Mesenchymal stem cell (in vitro differentiated cells and primary cell): ENCODE results near the gene MLEC.
A peak's percentile ranks its signal among the peaks of the same experiment; 100 is the strongest.

Experiments used
- DNase-seq: peaks from one replicate; pipeline ENCODE4 v3.0.0-alpha.2; 2013
- H2AFZ ChIP-seq: one replicate; pipeline ENCODE4 v1.6.1; 2013; ENCODE audit warnings: low read depth, mild to moderate bottlenecking, control low read depth, inconsistent platforms, low read length, moderate library complexity
- H2AK5ac ChIP-seq: 2 replicates; pipeline ENCODE4 v1.6.1; 2013; ENCODE audit warnings: low read length, moderate library complexity, mild to moderate bottlenecking, inconsistent platforms; ENCODE audit not compliant: severe bottlenecking
- H2BK120ac ChIP-seq: one replicate; pipeline ENCODE4 v1.6.1; 2013; ENCODE audit warnings: low read depth, mild to moderate bottlenecking, inconsistent platforms, low read length, moderate library complexity
- H2BK12ac ChIP-seq, 2 experiments: one replicate each; pipeline ENCODE4 v1.6.1; 2013; ENCODE audit warnings: inconsistent platforms in 2 of 2, low read length in 2 of 2, mild to moderate bottlenecking in 2 of 2, moderate library complexity in 2 of 2, control low read depth in 1 of 2
- H2BK15ac ChIP-seq: one replicate; pipeline ENCODE4 v1.6.1; 2013; ENCODE audit warnings: mild to moderate bottlenecking, low read depth, inconsistent platforms; ENCODE audit not compliant: poor library complexity, severe bottlenecking
- H2BK5ac ChIP-seq: 2 replicates; pipeline ENCODE4 v1.6.1; 2013; ENCODE audit warnings: low read depth, mild to moderate bottlenecking, low read length, control low read depth, inconsistent platforms; ENCODE audit not compliant: poor library complexity, severe bottlenecking
- H3K14ac ChIP-seq, 2 experiments: one replicate each; pipeline ENCODE4 v1.6.1; 2013; ENCODE audit warnings: inconsistent platforms in 2 of 2, low read length in 2 of 2, control low read depth in 1 of 2, mild to moderate bottlenecking in 1 of 2, moderate library complexity in 1 of 2
- H3K18ac ChIP-seq, 2 experiments: one replicate each; pipeline ENCODE4 v1.6.1; 2013; ENCODE audit warnings: inconsistent platforms in 2 of 2, low read length in 2 of 2, control low read depth in 1 of 2, low read depth in 1 of 2, mild to moderate bottlenecking in 1 of 2
- H3K23ac ChIP-seq, 2 experiments: one replicate each; pipeline ENCODE4 v1.6.1; 2013; ENCODE audit warnings: inconsistent platforms in 2 of 2, low read length in 2 of 2, mild to moderate bottlenecking in 2 of 2, moderate library complexity in 2 of 2, control low read depth in 1 of 2
- H3K27ac ChIP-seq: 2 replicates; pipeline ENCODE4 v1.5.1; 2013; ENCODE audit warnings: mild to moderate bottlenecking, moderate library complexity, low read length, control low read depth, inconsistent platforms; ENCODE audit not compliant: poor library complexity, severe bottlenecking
- H3K27me3 ChIP-seq, 2 experiments: 2 replicates each; pipeline versions ENCODE4 v1.6.1 to v1.7.0; 2013; ENCODE audit warnings: low read length in 2 of 2, mild to moderate bottlenecking in 2 of 2, moderate library complexity in 2 of 2, control low read depth in 1 of 2, inconsistent platforms in 1 of 2; ENCODE audit not compliant: control insufficient read depth in 1 of 2, insufficient read depth in 1 of 2
- H3K36me3 ChIP-seq, 2 experiments: 2 replicates each; pipeline versions ENCODE4 v1.6.1 to v1.7.0; 2013; ENCODE audit warnings: low read length in 2 of 2, control low read depth in 1 of 2, inconsistent platforms in 1 of 2, low read depth in 1 of 2, mild to moderate bottlenecking in 1 of 2; ENCODE audit not compliant: insufficient read depth in 2 of 2, control insufficient read depth in 1 of 2
- H3K4ac ChIP-seq, 2 experiments: one replicate each; pipeline ENCODE4 v1.6.1; 2013; ENCODE audit warnings: inconsistent platforms in 2 of 2, low read length in 2 of 2, mild to moderate bottlenecking in 2 of 2, moderate library complexity in 2 of 2, control low read depth in 1 of 2, low read depth in 1 of 2
- H3K4me1 ChIP-seq: 2 replicates; pipeline ENCODE4 v1.6.1; 2013; ENCODE audit warnings: low read depth, low read length, control low read depth; ENCODE audit not compliant: control insufficient read depth, insufficient read depth
- H3K4me2 ChIP-seq: 2 replicates; pipeline ENCODE4 v1.6.1; 2013; ENCODE audit warnings: low read length, mild to moderate bottlenecking, inconsistent platforms; ENCODE audit not compliant: poor library complexity, severe bottlenecking
- H3K4me3 ChIP-seq, 2 experiments: 2 replicates each; pipeline versions ENCODE4 v1.5.1 to v1.7.0; 2013; ENCODE audit warnings: low read length in 2 of 2, mild to moderate bottlenecking in 2 of 2, control low read depth in 1 of 2, low read depth in 1 of 2; ENCODE audit not compliant: insufficient read depth in 1 of 2
- H3K79me1 ChIP-seq: replicated peaks from 2 replicates; pipeline ENCODE4 v1.6.1; 2013; ENCODE audit warnings: mild to moderate bottlenecking, control low read depth, low read length, inconsistent platforms; ENCODE audit not compliant: poor library complexity, severe bottlenecking
- H3K9ac ChIP-seq: 2 replicates; pipeline ENCODE4 v1.7.0; 2013; ENCODE audit warnings: mild to moderate bottlenecking, low read length, moderate library complexity
- H3K9me3 ChIP-seq: 2 replicates; pipeline ENCODE4 v1.7.0; 2013; ENCODE audit warnings: mild to moderate bottlenecking, low read length; ENCODE audit not compliant: control insufficient read depth
- H4K8ac ChIP-seq: one replicate; pipeline ENCODE4 v1.6.1; 2013; ENCODE audit warnings: inconsistent platforms, mild to moderate bottlenecking, low read length, moderate library complexity
- H4K91ac ChIP-seq: one replicate; pipeline ENCODE4 v1.6.1; 2013; ENCODE audit warnings: mild to moderate bottlenecking, low read length, inconsistent platforms
- WGBS: methylation state at CpG from one replicate; pipeline ENCODE4 v1.1.7; 2013; ENCODE audit warnings: mixed read lengths; 5-methylcytosine and 5-hydroxymethylcytosine counted together

The MLEC gene

DNA sequence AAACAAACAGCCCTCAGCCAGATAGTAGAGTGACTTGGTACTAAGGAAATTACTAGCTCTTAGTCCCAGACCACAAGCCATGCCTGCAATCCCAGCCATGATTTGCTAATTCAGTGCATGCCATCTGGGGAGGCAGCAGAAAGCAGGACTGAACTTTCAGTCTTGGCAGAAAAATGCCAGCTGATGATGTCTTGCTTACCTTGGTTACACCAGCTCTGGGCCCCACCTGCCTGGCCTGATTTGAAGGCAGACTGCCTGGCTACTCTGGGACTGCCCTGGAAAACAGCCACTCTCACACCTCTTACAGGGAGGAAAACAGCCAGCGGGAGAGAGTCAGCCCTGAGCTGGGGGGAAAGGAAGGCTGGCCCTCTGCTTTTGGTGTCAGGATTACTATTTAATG is 18.7 kb downstream of the MLEC start:
- Histone ChIP-seq H2BK120ac (no peak overlapping the region), H2AK5ac (no peak overlapping the region), H4K8ac (no peak overlapping the region), H2BK15ac (no peak overlapping the region), H3K4me3 (no peak overlapping the region), H3K18ac (no peak overlapping the region), H2BK5ac (no peak overlapping the region), H3K36me3 (peaks cover 35 to 41% of the 10 kb centered on the region in 2 experiments), H4K91ac (no peak overlapping the region), H3K4ac (no peak overlapping the region), H3K23ac (no peak overlapping the region), H3K79me1 (peaks cover 17% of the 10 kb centered on the region), H2BK12ac (no peak overlapping the region), H3K14ac (no peak overlapping the region), H3K27ac (no peak overlapping the region), H3K27me3 (no peaks in the 10 kb centered on the region), H3K4me1 (peaks cover 7% of the 10 kb centered on the region), H3K4me2 (no peak overlapping the region), H3K9ac (no peak overlapping the region), H2AFZ (no peak overlapping the region), H3K9me3 (no peaks in the 10 kb centered on the region)
- WGBS, result no CpG with 5 or more reads among the region's 1 CpG
- DNase-seq, result no peak

DNA sequence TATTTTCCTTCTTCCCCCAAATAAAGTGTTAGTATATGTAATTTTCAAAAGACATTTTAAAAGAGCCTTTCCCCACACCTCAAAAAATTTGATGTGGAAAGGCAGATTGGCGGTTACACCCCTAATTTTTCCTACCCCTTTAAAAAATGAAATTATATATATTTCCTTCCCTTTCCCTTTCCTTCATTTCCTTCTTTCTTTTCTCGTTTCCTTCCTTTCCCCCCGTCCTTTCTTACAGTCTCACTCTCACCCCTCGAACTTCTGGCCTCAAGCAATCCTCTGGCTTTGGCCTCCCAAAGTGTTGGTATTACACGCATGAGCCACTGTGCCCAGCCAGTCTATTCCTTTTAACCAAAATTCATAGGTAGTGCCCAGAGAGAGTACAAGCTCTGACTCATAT is 19.1 kb downstream of the MLEC start:
- Histone ChIP-seq H3K9me3 (no peaks in the 10 kb centered on the region), H2BK15ac (no peak overlapping the region), H3K23ac (no peak overlapping the region), H3K18ac (no peak overlapping the region), H3K27ac (no peak overlapping the region), H3K4ac (no peak overlapping the region), H2BK5ac (no peak overlapping the region), H4K91ac (no peak overlapping the region), H2BK120ac (no peak overlapping the region), H3K27me3 (no peaks in the 10 kb centered on the region), H2AK5ac (no peak overlapping the region), H4K8ac (no peak overlapping the region), H2AFZ (no peak overlapping the region), H3K4me1 (peaks cover 8% of the 10 kb centered on the region), H3K14ac (no peak overlapping the region), H2BK12ac (no peak overlapping the region), H3K4me2 (no peak overlapping the region), H3K36me3 (peaks cover 30 to 37% of the 10 kb centered on the region in 2 experiments), H3K9ac (no peak overlapping the region), H3K4me3 (no peak overlapping the region), H3K79me1 (peaks cover 13% of the 10 kb centered on the region)
- WGBS, result 94% methylated on average over 5 of the region's 5 CpGs
- DNase-seq, result no peak

DNA sequence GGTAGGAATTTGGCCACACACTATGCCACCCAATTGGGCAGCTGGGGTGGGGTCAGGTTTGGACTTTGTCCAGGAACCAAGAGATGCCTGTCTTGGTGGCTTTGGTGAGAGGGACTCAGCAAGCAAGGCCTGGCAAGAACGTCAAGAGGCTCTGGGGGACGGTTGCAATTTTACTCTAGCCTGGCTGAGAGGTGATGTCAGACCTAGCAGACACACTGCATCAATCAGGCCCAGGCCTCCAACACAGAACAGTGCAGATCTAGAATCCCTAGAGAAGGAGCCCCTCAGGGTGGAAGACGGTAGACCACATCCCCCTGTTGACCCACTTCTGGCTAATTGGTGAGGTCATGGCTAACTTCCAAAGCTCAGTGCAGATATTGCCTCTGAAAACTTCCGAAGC is 21.7 kb downstream of the MLEC start:
- Histone ChIP-seq H4K8ac (no peak overlapping the region), H3K14ac (no peak overlapping the region), H3K27ac (no peak overlapping the region), H2AK5ac (no peak overlapping the region), H3K4me2 (no peak overlapping the region), H4K91ac (no peak overlapping the region), H2AFZ (no peak overlapping the region), H3K4me3 (no peak overlapping the region), H2BK120ac (no peak overlapping the region), H3K4ac (no peak overlapping the region), H3K23ac (no peak overlapping the region), H3K79me1 (peaks cover 7% of the 10 kb centered on the region), H3K18ac (no peak overlapping the region), H2BK5ac (no peak overlapping the region), H3K27me3 (no peaks in the 10 kb centered on the region), H3K9me3 (no peaks in the 10 kb centered on the region), H2BK15ac (no peak overlapping the region), H3K4me1 (peaks cover 11% of the 10 kb centered on the region), H2BK12ac (no peak overlapping the region), H3K9ac (no peak overlapping the region), H3K36me3 (peaks cover 11 to 24% of the 10 kb centered on the region in 2 experiments)
- 77% methylated on average over 4 of the region's 4 CpGs for WGBS
- no peak for DNase-seq

DNA sequence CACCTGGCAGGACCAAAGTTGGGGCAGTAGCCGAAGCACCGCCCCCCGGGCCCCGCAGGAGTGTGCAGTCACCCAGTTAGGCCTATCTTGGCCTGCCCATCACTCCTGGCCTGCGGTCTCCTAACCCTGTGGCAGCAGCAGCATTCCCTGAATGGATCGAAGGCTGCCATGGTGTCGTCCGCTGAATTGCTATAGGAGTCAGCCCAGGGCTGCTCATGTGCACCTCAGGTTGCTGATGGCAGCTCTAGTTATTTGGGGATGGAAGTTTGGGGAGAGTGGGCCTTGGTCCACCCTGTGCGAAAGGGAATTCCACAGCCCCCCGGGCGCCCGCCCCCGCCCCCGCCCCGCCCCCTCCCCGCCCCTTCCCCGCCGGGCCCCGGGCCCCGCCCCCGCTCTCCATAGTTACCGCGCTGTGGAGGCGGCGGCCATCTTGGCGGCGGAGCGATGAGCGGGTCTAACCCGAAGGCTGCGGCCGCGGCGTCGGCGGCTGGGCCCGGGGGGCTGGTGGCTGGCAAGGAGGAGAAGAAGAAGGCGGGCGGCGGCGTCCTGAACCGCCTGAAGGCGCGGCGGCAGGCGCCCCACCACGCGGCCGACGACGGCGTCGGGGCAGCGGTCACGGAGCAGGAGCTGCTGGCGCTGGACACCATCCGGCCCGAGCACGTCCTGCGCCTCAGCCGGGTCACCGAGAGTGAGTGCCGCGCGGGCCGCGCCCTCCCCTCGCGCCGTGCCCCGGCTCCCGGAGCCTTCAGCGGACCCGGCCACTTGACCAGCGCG is 23.3 kb downstream of the MLEC start, which contains the start of gene UNC119B:
Gene UNC119B (plus strand): TSS at position 428 of the 774 bp plus-strand sequence. CDS start 17 bp downstream, at position 445.
- no peaks in the 10 kb centered on the region for H3K27me3 ChIP-seq
- H3K36me3 ChIP-seq, result peaks cover 19 to 31% of the 10 kb centered on the region in 2 experiments
- peak; percentile 54 for DNase-seq
- peak within 1 kb of the TSS; percentile 47 for H3K27ac ChIP-seq
- peak within 1 kb of the TSS; percentile 83 for H4K91ac ChIP-seq
- H3K9ac ChIP-seq, result peak within 1 kb of the TSS; percentile 91
- WGBS, result 4% methylated on average over 34 of the region's 76 CpGs
- H3K4me1 ChIP-seq, result peaks cover 11% of the 10 kb centered on the region
- peaks cover 13% of the 10 kb centered on the region for H3K79me1 ChIP-seq
- H2BK120ac ChIP-seq, result peak within 1 kb of the TSS; percentile 92
- peak within 1 kb of the TSS; percentile 78 for H2BK15ac ChIP-seq
- H3K18ac ChIP-seq, result peak within 1 kb of the TSS; percentile 68 to 96
- H3K4ac ChIP-seq, result peak within 1 kb of the TSS; percentile 83
- H4K8ac ChIP-seq, result peak within 1 kb of the TSS; percentile 78
- no peak within 1 kb of the TSS for H2BK5ac ChIP-seq
- H3K4me2 ChIP-seq, result peak within 1 kb of the TSS; percentile 92
- H2AK5ac ChIP-seq, result no peak within 1 kb of the TSS
- H2BK12ac ChIP-seq, result peak within 1 kb of the TSS in 1 of 2 experiments; percentile 52
- peak within 1 kb of the TSS; percentile 76 for H2AFZ ChIP-seq
- no peaks in the 10 kb centered on the region for H3K9me3 ChIP-seq
- peak within 1 kb of the TSS; percentile 47 to 87 for H3K23ac ChIP-seq
- H3K4me3 ChIP-seq, result peak within 1 kb of the TSS; percentile 86 to 91
- H3K14ac ChIP-seq, result peak within 1 kb of the TSS in 1 of 2 experiments; percentile 96
